ENCODE data around the gene WDR11.
"Not testable (repeated sequence)": the region's sequence is repeated elsewhere in the genome, so short reads cannot be mapped to it uniquely, and the experiment has no call there.

The WDR11 gene

DNA sequence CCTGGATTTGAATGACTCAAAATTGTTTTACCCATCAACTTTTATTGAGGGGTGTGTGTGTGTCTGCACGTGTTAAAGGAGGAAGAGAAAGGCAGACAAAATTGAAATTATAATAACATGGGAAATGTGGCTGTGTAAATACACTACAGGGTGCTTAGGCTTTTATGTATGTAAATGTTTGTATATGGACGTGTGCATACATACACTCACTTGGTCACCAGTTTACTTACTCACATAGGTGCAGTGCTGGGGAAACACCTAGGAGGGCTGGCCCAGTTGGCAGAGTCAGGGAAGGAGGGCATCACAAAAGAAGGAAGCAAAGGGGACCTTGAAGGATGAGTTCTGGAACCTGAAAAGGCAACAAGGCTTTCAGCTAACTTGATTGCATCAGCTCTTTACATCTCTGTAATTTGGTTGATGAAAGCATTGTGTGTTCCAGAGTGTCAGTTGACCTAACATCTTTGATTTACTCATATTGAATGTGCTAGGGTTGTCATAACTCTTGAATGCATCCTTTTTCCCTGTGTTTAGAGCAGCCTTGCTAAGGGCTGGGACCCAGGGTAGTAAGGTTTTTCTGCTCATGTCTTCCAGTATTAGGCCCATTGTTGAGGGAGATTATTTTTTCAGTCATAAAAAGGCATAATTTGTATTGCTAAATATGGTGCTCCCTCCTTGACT lies 10.2 kb downstream of the WDR11 start:
- DNase-seq (ENCODE audit: low read depth, low spot score) = no peak

DNA sequence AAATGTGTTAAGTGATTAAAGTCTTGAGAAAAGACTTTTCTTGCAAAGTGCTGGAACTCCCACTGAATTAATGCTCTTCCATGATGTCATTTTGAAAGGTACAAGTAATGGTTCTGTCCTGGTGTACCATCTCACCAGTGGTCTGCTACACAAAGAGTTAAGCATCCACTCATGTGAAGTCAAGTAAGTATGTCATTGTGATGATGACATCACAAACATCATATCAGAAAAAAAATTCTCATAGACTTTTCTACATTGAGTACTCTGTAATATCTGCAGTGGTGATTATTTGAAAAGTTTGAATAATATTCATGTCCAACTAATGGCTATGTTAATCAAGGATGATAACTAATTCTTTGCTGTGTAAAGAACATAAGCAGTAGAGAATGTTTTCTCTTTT lies 22.6 kb downstream of the WDR11 start:
- DNase-seq (ENCODE audit: low read depth, low spot score) = no peak

DNA sequence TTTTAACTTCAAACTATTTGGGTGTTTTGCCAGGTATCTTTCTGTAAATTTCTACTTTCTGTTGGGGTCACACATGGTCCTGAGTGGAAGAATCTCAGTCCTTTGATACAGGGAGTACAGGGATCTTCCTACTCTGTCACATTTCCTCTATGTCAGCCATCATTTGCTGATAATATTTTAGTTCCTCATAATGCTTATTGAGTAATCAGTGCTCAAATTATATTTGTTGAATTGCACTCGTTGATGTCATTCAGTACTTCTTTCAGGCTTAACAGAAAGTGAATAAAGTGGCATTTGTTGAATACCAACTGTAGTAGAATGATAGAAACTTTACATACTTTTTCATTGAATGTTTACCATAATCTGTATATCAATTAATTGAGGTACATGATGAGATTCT lies 31.9 kb downstream of the WDR11 start:
- no peak for DNase-seq (ENCODE audit: low read depth, low spot score)

- DNase-seq (ENCODE audit: low read depth, low spot score) = no peak
Measured at GRCh38 chr10:120887482-120887881, 36.3 kb downstream of the WDR11 start.

- no peak for DNase-seq (ENCODE audit: low read depth, low spot score)
Measured at GRCh38 chr10:120891365-120891764, 40.2 kb downstream of the WDR11 start.

GRCh38 chr10:120894556-120894955 lies 43.4 kb downstream of the WDR11 start:
- no peak for DNase-seq (ENCODE audit: low read depth, low spot score)

DNA sequence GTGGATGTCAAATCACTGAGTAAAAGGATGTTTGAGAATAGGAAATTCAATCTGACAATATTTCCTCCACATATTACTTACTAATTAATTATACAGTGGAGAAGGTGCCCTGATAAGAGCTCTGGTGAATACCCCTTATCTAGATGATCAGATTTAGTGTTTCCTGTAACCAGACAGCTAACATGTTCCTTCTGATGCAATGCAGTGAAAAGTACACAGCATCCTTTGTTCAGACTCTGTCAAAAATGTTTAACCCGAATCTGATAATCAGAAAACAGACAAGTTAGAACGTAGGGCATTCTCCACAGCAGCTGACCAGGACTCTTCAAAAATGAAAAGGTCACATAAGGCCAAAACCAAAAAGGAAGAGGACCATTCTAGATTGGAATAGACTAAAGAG lies 46.2 kb downstream of the WDR11 start:
- DNase-seq (ENCODE audit: low read depth, low spot score) = no peak

DNA sequence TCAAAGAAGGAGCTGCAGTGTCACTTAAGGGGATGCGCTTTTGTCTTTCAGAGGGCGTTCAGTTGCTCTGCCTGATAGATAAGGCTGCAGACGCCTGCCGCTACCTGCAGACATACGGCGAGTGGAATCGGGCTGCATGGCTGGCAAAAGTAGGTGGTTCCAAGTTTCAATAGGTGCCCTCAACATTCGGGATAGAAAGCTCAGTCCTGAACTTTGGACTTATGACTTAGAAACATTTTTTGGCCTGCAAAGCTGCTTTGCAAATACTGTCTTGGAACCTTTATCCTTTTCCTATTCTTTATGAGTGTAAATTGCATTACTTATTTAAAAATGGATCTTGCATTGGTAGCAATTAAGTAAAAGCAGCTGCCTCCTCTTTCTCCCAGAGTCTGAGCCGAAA lies 54.1 kb downstream of the WDR11 start:
- DNase-seq (ENCODE audit: low read depth, low spot score) = no peak

GRCh38 chr10:120917521-120918250 lies 66.5 kb downstream of the WDR11 start:
- no peak for DNase-seq (ENCODE audit: low read depth, low spot score)

DNA sequence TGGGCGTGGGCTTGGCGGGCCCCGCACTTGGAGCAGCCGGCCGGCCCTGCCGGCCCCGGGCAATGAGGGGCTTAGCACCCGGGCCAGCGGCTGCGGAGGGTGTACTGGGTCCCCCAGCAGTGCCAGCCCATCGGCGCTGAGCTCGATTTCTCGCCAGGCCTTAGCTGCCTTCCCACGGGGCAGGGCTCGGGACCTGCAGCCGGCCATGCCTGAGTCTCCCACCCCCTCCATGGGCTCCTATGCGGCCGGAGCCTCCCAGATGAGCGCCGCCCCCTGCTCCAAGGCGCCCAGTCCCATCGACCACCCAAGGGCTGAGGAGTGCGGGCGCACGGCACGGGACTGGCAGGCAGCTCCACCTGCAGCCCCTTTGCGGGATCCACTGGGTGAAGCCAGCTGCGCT lies 72.7 kb downstream of the WDR11 start:
- DNase-seq (ENCODE audit: low read depth, low spot score) = not testable (repeated sequence)

DNA sequence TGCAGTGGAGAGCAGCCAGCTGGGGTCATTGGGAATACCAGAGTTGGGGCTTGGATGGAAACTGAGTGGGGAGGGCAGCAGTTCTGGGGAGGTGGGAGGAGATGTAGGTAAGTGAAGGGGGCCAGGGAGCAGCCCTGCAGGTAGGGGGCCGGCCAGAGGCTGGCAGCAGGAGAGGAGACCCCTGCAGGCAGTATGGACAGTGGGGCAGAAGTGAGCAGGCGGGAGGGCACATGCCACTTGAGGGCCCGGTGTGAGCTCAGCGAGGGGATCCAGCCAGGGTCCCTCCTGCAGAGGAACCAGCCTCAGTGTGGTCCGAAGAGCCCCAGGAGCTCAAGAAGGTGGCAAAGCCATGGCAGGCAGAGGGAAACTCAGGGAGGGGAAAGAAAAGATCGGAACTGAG lies 75.4 kb downstream of the WDR11 start:
- no peak for DNase-seq (ENCODE audit: low read depth, low spot score)

GRCh38 chr10:120927352-120927751 lies 76.2 kb downstream of the WDR11 start:
- no peak for DNase-seq (ENCODE audit: low read depth, low spot score)

DNA sequence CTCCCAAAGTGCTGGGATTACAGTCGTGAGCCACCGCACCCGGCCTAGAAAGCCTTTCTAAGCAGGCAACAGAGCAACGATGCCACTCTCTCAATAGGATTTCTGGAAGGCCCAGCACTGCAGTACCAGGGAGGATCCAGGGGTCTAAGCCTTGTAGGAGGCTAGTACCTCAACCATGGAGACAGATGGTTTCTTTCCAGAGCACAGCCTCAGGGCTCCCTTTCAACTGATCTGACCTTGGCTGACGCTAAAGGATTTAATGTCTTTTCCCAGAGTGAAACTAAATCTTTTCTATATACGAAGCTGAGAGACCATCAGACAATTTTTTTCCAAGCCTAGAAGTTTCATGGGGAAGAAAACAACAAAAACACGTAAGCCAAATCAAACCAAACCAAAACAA lies 78.0 kb downstream of the WDR11 start:
- no peak for DNase-seq (ENCODE audit: low read depth, low spot score)

GRCh38 chr10:120931423-120931822 lies 80.3 kb downstream of the WDR11 start:
- no peak for DNase-seq (ENCODE audit: low read depth, low spot score)

- DNase-seq (ENCODE audit: low read depth, low spot score) = no peak
Measured at GRCh38 chr10:120931999-120932398, 80.8 kb downstream of the WDR11 start.

DNA sequence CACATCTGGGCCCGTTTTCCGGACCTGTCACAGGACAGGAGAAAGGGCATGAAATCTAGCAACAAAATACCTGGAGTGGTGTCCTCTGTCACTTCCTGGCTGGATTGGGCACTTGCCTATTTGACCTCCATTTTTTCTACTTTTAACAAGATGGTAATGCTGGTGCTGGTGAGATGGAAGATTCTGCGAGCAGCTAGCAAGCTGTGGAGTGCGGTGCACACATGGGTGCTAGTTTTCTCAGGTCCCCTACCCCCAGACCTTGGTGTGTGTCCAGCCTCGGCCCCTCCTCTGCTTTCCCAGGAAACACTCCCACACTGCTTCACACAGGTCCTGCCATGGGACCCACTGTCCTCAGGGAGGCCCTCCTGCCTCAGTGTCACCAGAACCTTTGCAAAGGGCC lies 87.7 kb downstream of the WDR11 start:
- no peak for DNase-seq (ENCODE audit: low read depth, low spot score)

GRCh38 chr10:120940299-120940900 lies 89.2 kb downstream of the WDR11 start:
- no peak for DNase-seq (ENCODE audit: low read depth, low spot score)

- no peak for DNase-seq (ENCODE audit: low read depth, low spot score)
Measured at GRCh38 chr10:120941501-120941900, 90.3 kb downstream of the WDR11 start.

GRCh38 chr10:120942806-120943413 lies 91.7 kb downstream of the WDR11 start:
- peak; percentile 48 for DNase-seq (ENCODE audit: low read depth, low spot score)

DNA sequence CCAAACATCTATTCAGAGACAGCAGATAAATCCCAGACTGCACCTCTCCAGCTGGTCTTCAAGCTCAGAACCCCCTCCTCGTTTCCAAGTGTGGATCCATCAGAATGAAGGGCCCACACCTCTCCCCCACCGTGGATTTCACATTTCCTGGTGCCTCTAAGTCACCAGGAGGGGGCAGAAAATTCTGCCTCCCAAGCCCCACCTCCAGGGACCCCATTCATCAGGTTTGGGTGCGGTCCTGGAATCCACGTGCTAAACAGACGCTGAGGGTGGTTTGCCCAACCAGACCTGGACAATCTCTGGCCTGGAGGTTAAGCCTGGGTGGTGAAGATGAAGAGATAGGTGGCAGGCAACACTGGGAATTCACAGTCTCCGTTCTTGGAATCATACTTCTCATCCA lies 92.4 kb downstream of the WDR11 start:
- DNase-seq (ENCODE audit: low read depth, low spot score) = no peak

GRCh38 chr10:120944586-120945125 lies 93.5 kb downstream of the WDR11 start:
- DNase-seq (ENCODE audit: low read depth, low spot score) = no peak

- DNase-seq (ENCODE audit: low read depth, low spot score) = no peak
Measured at GRCh38 chr10:120945182-120945581, 94.0 kb downstream of the WDR11 start.
